GM19351 (cell line): ENCODE results near the gene SLX9.
"Not testable (repeated sequence)": the region's sequence is repeated elsewhere in the genome, so short reads cannot be mapped to it uniquely, and the experiment has no call there.

Source experiments
- ATAC-seq: cut with Tn5 transposase; IDR thresholded peaks from one replicate; pipeline ENCODE4 v1.9.1; 2021; ENCODE audit warnings: mild to moderate bottlenecking, moderate library complexity; ENCODE audit not compliant: unreplicated experiment

SLX9 gene

GRCh38 chr21:44901391-44902074 is 38.3 kb upstream of the SLX9 start:
- no peak for ATAC-seq

GRCh38 chr21:44902268-44903049 is 37.4 kb upstream of the SLX9 start:
- no peak for ATAC-seq

DNA sequence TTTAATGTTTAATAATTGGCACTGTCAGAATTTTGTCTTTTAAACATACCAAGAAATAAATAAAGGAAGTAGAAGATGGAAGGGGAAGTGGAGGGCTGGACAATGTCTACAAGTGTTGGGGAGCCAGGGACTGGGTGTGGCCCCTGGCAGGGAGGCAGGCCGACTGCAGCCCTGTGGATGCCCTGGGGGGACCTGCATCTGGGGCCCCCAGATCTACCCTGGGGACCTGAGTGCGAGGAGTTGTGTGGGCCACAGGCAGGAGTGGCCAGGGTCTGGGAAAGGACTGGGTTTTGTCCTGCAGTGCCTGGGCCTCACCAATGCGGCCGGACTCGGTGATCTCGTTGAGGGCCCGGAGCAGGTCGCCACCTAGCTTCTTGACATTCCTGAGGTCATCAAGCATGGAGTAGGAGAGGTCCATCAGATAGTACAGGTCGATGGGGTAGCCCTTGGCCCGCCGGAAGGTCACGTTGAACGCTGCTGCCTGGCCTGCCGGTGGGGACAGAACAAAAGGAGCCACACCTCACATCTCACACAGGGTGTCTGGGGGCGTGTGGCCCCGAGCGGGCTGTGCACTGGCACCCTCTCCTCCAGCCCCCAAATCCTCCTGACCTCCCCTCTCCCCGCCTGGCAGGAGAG is 36.7 kb upstream of the SLX9 start:
- no peak for ATAC-seq

DNA sequence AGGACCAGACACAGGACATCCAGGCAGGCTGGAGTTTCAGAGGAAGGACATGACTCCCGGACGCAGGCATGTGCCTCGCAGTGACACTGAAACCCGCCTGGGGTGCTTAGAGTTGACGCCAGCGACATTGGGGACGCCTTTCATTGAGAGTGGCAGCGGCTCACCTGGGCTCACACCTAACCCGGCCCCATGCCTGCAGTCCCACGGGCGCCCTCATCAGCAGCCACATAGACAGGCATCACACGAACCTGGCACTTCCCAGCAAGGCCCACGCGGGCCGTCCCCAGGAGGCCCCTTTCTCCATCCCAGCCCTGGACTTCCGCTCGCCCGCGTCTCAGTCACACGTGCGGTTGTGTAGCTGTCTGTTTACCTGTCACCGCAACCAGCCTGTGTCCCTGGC is 36.1 kb upstream of the SLX9 start:
- ATAC-seq = no peak

DNA sequence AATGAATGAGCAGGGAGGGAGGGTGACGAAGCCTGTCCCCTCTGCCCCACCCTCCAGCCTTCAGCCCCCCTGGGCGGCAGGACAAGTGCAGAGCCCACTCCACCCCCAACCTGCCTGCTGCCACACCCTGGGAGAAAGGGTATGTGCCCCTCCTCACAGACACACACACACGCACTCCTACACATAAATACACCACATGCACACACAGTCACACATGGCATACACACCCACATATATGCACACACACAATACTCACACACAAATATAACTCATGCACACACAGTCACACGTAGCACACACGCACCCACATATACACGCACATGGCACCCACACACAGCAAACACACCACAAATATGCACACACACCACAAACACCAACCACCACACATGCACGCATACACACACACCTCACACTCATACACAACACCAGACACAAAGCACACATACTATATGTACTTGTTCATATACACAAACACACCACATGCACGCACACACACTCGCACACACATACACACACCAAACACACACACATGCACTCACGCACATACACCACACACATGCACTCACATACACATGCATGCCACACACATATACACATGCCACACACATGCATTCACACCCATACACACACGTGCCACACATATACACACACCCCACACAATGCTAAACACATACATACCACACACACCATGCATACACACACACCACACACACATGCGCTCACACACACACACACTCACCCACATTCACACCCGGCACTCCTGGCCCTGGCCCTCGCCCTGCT is 35.5 kb upstream of the SLX9 start:
- no peak for ATAC-seq

DNA sequence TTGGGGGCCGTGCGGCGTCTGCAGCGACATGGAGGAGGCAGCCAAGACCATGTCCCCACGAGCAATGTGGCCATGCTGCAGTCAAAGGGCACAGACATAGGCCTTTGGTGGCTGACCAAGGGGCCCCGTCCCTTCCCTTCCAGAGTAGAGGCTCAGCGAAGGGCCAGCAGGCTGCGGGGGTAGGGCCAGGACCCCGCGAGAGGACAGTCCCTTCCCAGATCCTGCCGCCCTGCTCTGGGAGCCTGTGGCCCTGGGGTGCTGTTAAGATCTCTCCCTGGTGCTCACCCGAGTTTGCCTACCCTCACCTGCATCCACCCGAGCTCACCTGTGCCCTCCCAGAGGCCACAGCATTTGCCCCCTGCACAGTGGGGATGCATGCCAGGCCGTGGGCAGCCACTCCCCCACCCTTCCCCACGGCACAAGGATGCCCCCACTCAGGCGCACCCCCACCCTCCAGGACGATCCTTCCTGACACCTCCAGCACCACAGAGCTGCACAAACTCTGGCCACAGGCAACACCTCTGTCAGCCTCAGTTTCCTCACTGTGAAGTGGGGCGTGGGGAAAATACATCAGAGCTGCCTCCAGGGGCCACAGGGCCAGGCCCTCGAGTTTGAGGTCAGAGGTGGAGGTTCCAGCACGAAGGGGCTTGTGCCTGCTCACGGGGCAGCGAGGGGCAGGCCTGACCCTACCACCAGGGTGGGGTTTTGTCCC is 34.7 kb upstream of the SLX9 start:
- ATAC-seq = no peak

GRCh38 chr21:44905728-44906090 is 34.1 kb upstream of the SLX9 start:
- no peak for ATAC-seq

GRCh38 chr21:44907225-44907965 is 32.4 kb upstream of the SLX9 start:
- ATAC-seq = no peak

GRCh38 chr21:44907966-44908895 is 31.6 kb upstream of the SLX9 start:
- ATAC-seq = no peak

DNA sequence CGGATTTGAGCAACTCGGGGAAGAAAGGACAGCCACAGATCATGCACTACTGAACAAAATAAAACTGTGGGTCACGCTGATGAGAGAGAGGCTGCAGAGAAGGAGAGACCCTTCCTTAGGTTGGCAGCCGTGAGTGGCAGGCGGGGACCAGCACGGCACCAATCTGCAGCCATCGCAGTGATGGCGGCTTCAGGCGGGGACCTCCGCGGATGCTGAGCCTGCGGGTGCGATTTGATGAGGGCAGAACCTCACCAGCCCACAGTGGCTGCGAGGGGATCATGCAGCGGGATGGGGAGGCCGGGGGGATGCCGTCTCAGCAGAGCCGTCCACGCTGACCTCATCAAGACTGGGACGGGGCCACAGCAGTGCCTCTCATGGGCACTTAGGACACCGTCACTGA is 30.9 kb upstream of the SLX9 start:
- no peak for ATAC-seq

DNA sequence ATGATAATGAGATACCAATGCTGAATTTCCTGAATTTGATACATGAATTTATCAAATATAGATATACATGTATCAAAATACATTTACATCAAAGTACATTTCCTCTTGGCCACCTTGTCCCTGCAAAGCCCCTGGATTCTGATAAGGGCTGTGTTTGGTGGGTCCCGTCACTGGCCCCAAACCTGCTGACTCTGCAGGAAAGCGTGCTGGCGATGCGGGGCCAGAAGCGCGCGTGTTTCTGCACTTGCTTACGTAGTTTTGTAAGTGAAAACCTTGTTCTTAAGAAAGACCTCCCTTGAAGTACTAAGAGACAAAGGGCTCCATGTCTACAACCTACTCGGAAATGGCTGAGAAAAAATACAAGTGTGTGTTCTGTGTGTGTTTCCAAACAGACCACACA is 30.1 kb upstream of the SLX9 start:
- no peak for ATAC-seq

DNA sequence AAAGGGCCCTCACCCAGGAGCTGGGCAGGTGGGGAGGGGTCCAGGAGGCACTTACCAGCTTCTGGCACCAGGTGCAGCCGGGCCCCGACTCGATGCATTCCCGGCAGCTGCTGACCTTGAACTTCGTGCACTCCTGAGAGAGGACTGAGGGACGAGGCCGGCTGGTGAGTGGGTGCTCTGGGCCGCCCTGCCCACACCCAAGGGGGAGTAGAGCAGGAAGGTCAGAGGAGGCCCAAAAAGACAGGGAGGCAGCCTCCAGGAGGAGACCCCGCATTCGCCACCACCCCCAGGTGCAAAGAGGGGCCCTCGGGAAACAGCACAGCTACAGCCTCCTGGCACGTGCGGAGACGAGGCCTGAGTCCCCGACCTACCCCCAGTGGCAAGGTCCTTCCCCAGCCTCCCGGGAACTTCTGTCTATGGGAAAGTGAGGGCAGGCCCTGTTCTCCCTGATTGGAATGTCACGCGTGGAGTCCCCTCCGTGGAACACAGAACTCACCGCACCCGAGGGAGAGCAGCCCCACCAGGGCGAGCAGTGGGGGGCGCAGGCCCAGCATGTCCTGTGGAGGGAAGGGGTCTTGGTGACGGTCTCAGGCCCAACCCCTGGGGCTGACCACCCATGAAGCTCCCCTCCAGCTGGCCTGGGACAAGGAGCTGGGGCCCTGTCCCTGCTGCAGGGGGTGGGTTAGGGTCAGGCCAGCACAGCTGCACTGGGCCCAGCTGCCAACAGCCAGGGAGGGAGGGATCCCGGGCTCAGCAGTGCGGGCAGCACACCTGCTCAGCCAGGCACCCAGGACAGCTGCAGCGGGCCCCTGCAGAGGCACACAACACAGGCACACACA is 29.4 kb upstream of the SLX9 start:
- ATAC-seq = no peak

- no peak for ATAC-seq
Observed at GRCh38 chr21:44911068-44911383, 28.8 kb upstream of the SLX9 start.

- no peak for ATAC-seq
Observed at GRCh38 chr21:44911384-44912157, 28.3 kb upstream of the SLX9 start.

- ATAC-seq = no peak
Observed at GRCh38 chr21:44912158-44912473, 27.7 kb upstream of the SLX9 start.

GRCh38 chr21:44912506-44913412 is 27.1 kb upstream of the SLX9 start:
- not testable (repeated sequence) for ATAC-seq
